ENCODE measurements around the gene TXNDC17. TPM values are rescaled to one million over a fixed set of nuclear protein-coding genes. Genes with fewer than 3 reads are reported as not detected.
A peak's percentile ranks its signal among the peaks of the same experiment; 100 is the strongest.

Gene TXNDC17
- total and polyA plus RNA-seq, 9 of the 15 experiments (the other 6 are each of a cell fraction or from before 2014, with no cell fraction given), result 108 to 759 (median 179) TPM

- no peak overlapping the region for H3K27ac ChIP-seq (ENCODE audit: extremely low read depth, low read depth, low read length)
- no peaks in the 10 kb centered on the region for H3K9me1 ChIP-seq (ENCODE audit: control insufficient read depth, insufficient read depth, low read length)
- no peak overlapping the region for H3K4me2 ChIP-seq (ENCODE audit: insufficient read depth, low read length)
- H3K36me3 ChIP-seq (ENCODE audit: control insufficient read depth, insufficient read depth, low read length), result no peaks in the 10 kb centered on the region
- no peaks in the 10 kb centered on the region for H4K20me1 ChIP-seq (replicated peaks; ENCODE audit: control insufficient read depth, insufficient read depth, low read length)
- POLR2A ChIA-PET, result interaction anchor here (0.7 kb wide), 1 partner anchor 132 kb away, joined by 3 read pairs; no protein-coding TSS in a partner anchor
- ATAC-seq (no peak), FAIRE-seq (no peak), DNase-seq (ENCODE audit: extremely low read depth in 1 of 4, low spot score in 3 of 4) (no peak)
- CTCF ChIA-PET (ENCODE audit: low intra/inter-chr PET ratio), result no interaction called here
- H3K4me1 ChIP-seq (replicated peaks in 1 of 2; ENCODE audit: control insufficient read depth in 2 of 2, insufficient read depth in 2 of 2, low read length in 2 of 2), result no peaks in the 10 kb centered on the region; a peak in 1 of 5 replicates
- no peak overlapping the region for H3K4me3 ChIP-seq
- H2AFZ ChIP-seq (ENCODE audit: low read depth, low read length), result no peak overlapping the region
- in situ Hi-C loops (cut with MboI), result loop anchor here (5.0 kb wide), 1 partner anchor 338 kb away; no protein-coding TSS in a partner anchor
- no peak overlapping the region for H3K9ac ChIP-seq (ENCODE audit: insufficient read depth in 1 of 2, low read depth in 2 of 2, low read length in 2 of 2)
- H3K27me3 ChIP-seq (ENCODE audit: control insufficient read depth in 2 of 2, insufficient read depth in 2 of 2, low read length in 2 of 2), result peaks cover 6 to 39% of the 10 kb centered on the region in 2 experiments; a peak in 4 of 5 replicates
- TF ChIP-seq PHF21A (IDR thresholded peaks at IDR 0.05; ENCODE audit: borderline replicate concordance, low read depth) (no peak), STAG1 (CRISPR knock-in tag; IDR thresholded peaks at IDR 0.05; ENCODE audit: borderline replicate concordance) (no peak), NFIC (IDR thresholded peaks at IDR 0.05) (peak; percentile 80), CHD4 (IDR thresholded peaks at IDR 0.05; ENCODE audit: insufficient read depth, insufficient replicate concordance, low read depth, low read length, poor library complexity, severe bottlenecking) (no peak), MCM2 (IDR thresholded peaks at IDR 0.05; ENCODE audit: low read depth) (no peak)
- intact Hi-C loops (cut with micrococcal nuclease), result loop anchor here (5.0 kb wide), 2 partner anchors 173 to 343 kb away; partner anchors contain the start of gene RNASEK
- 4% methylated on average over 11 of the region's 14 CpGs for WGBS (ENCODE audit: insufficient coverage, low coverage, missing lambda C conversion rate)
- H3K9me3 ChIP-seq (replicated peaks; ENCODE audit: control insufficient read depth, insufficient read depth, low read depth, low read length), result no peaks in the 10 kb centered on the region
- no TSS peak for BruUV-seq (replicated peaks)
- no peaks in the 10 kb centered on the region for H3K79me2 ChIP-seq (ENCODE audit: control insufficient read depth, insufficient read depth, low read length)
Measured at GRCh38 chr17:6668727-6669425, 28.0 kb downstream of the TXNDC17 start.

Measured in K562 (cell line).